ENCODE measurements around the gene TCHP. TPM values are rescaled to one million over a fixed set of nuclear protein-coding genes. Genes with fewer than 3 reads are reported as not detected.

TCHP gene
- polyA plus RNA-seq, 1 experiment: 9.1 TPM

GRCh38 chr12:109912855-109913321, 12.8 kb downstream of the TCHP start:
- no peak for DNase-seq (ENCODE audit: low read depth)
- TF ChIP-seq, protein P1, sequence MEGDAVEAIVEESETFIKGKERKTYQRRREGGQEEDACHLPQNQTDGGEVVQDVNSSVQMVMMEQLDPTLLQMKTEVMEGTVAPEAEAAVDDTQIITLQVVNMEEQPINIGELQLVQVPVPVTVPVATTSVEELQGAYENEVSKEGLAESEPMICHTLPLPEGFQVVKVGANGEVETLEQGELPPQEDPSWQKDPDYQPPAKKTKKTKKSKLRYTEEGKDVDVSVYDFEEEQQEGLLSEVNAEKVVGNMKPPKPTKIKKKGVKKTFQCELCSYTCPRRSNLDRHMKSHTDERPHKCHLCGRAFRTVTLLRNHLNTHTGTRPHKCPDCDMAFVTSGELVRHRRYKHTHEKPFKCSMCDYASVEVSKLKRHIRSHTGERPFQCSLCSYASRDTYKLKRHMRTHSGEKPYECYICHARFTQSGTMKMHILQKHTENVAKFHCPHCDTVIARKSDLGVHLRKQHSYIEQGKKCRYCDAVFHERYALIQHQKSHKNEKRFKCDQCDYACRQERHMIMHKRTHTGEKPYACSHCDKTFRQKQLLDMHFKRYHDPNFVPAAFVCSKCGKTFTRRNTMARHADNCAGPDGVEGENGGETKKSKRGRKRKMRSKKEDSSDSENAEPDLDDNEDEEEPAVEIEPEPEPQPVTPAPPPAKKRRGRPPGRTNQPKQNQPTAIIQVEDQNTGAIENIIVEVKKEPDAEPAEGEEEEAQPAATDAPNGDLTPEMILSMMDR (IDR thresholded peaks at IDR 0.05; ENCODE audit: insufficient read depth, low read depth, low read length): no peak
- Histone ChIP-seq H3K4me3 (ENCODE audit: low read depth, low read length) (no peak overlapping the region), H3K36me3 (ENCODE audit: control insufficient read depth, insufficient read depth, low read length) (peaks cover 21% of the 10 kb centered on the region), H3K27me3 (ENCODE audit: control insufficient read depth, insufficient read depth, low read length) (no peaks in the 10 kb centered on the region)
- CTCF ChIA-PET: interaction anchor here (0.5 to 2.2 kb wide), 4 partner anchors 36 to 600 kb away, joined by 3 to 7 read pairs (median 4); no protein-coding TSS in a partner anchor
- POLR2A ChIA-PET: interaction anchor here (0.5 kb wide), 1 partner anchor 18 kb away, joined by 3 read pairs; no protein-coding TSS in a partner anchor

DNA sequence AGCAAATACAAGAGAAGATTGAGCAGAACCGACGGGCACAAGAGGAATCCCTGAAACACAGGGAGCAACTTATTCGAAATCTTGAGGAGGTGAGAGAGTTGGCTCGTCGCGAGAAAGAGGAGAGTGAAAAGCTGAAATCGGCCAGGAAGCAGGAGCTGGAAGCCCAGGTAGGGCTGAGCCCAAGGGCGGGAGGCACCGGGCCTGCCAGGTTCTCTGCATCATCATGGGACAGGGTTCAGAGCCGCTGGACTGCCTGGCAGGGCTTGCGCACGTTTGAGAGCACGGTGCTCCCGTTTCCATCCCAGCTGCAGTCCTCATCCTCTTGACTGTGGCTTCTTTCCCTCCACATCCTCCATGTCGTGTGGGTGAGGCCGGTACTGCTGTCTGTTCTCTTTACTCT, 14.4 kb downstream of the TCHP start:
- H3K36me3 ChIP-seq (ENCODE audit: control insufficient read depth, insufficient read depth, low read length): peaks cover 19% of the 10 kb centered on the region
- H3K4me3 ChIP-seq (ENCODE audit: low read depth, low read length): no peak overlapping the region
- CTCF ChIA-PET: interaction anchor here (0.7 to 2.2 kb wide), 5 partner anchors 10 to 110 kb away, joined by 3 to 7 read pairs (median 5); no protein-coding TSS in a partner anchor
- TF ChIP-seq, protein P1 (IDR thresholded peaks at IDR 0.05; ENCODE audit: insufficient read depth, low read depth, low read length): no peak
- H3K27me3 ChIP-seq (ENCODE audit: control insufficient read depth, insufficient read depth, low read length): no peaks in the 10 kb centered on the region
- DNase-seq (ENCODE audit: low read depth): no peak
- POLR2A ChIA-PET: no interaction called here

GRCh38 chr12:109915171-109916040, 15.3 kb downstream of the TCHP start:
- DNase-seq (ENCODE audit: low read depth): no peak
- H3K4me3 ChIP-seq (ENCODE audit: low read depth, low read length): no peak overlapping the region
- peaks cover 19% of the 10 kb centered on the region for H3K36me3 ChIP-seq (ENCODE audit: control insufficient read depth, insufficient read depth, low read length)
- H3K27me3 ChIP-seq (ENCODE audit: control insufficient read depth, insufficient read depth, low read length): no peaks in the 10 kb centered on the region
- POLR2A ChIA-PET: no interaction called here
- CTCF ChIA-PET: interaction anchor here (0.7 to 2.2 kb wide), 5 partner anchors 11 to 110 kb away, joined by 3 to 7 read pairs (median 5); no protein-coding TSS in a partner anchor
- TF ChIP-seq, protein P1 (IDR thresholded peaks at IDR 0.05; ENCODE audit: insufficient read depth, low read depth, low read length): no peak

DNA sequence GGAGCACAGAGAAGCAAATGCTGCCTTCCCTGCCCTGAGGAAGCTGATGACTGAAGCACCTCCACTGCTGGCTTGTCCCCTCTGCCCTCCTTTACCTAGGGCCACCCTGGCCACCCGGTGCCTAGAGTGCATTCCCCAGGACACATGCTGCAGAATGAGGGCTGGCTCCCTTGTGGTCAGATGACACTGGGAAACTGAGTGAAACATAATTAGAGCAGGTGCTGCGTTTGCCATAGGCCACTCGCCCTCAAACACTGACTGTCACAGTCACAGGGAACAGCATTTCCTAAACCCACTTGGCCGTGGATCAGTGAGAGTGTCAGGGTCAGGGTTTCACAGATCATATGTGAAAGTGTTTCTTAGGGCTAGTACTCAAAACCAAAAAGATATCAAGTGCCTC, 16.0 kb downstream of the TCHP start:
- Histone ChIP-seq H3K36me3 (ENCODE audit: control insufficient read depth, insufficient read depth, low read length) (peaks cover 16% of the 10 kb centered on the region), H3K27me3 (ENCODE audit: control insufficient read depth, insufficient read depth, low read length) (no peaks in the 10 kb centered on the region), H3K4me3 (ENCODE audit: low read depth, low read length) (no peak overlapping the region)
- TF ChIP-seq, protein P1 (IDR thresholded peaks at IDR 0.05; ENCODE audit: insufficient read depth, low read depth, low read length): no peak
- DNase-seq (ENCODE audit: low read depth): no peak
- POLR2A ChIA-PET: no interaction called here
- CTCF ChIA-PET: interaction anchor here (1.0 to 1.8 kb wide), 2 partner anchors 10 to 17 kb away, joined by 3 to 6 read pairs; no protein-coding TSS in a partner anchor

DNA sequence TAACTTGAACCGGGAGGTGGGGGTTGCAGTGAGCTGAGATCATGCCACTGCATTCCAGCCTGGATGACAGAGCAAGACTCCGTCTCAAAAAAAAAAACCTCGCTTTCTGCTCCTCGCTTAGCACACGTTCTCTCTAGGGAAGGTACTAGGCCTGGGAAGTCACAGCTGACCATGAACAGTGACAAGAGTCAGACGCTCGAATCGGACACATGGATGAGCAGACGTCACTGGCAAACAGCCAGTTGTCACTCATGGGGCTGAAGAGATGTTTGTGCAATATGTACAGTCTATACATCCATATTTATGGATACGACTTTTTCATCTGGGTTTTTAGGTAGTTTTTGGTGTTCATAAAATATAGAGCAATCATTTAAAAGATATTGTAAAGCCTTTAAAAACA, 19.4 kb downstream of the TCHP start:
- no peak for DNase-seq (ENCODE audit: low read depth)
- CTCF ChIA-PET: interaction anchor here (0.6 to 1.4 kb wide), 2 partner anchors 10 to 42 kb away, joined by 3 to 5 read pairs; no protein-coding TSS in a partner anchor
- POLR2A ChIA-PET: no interaction called here

More for the DNA sequence above, 19.4 kb downstream of the TCHP start:
- Histone ChIP-seq H3K36me3 (ENCODE audit: control insufficient read depth, insufficient read depth, low read length) (peaks cover 15% of the 10 kb centered on the region), H3K4me3 (ENCODE audit: low read depth, low read length) (no peak overlapping the region), H3K27me3 (ENCODE audit: control insufficient read depth, insufficient read depth, low read length) (no peaks in the 10 kb centered on the region)
- TF ChIP-seq, protein P1 (IDR thresholded peaks at IDR 0.05; ENCODE audit: insufficient read depth, low read depth, low read length): no peak

Data from BJ (cell line).